IPS-18a (cell line): Measurements from ENCODE around the gene CAMTA2.
A peak's percentile ranks its signal among the peaks of the same experiment; 100 is the strongest.
"Not testable (repeated sequence)": the region's sequence is repeated elsewhere in the genome, so short reads cannot be mapped to it uniquely, and the experiment has no call there.

Experiments used
- H3K27ac ChIP-seq: one replicate; pipeline ENCODE4 v1.5.1; 2013; ENCODE audit warnings: low read length
- H3K27me3 ChIP-seq: one replicate; pipeline ENCODE4 v1.6.1; 2013; ENCODE audit warnings: mild to moderate bottlenecking, low read length; ENCODE audit not compliant: control insufficient read depth, insufficient read depth
- H3K36me3 ChIP-seq: one replicate; pipeline ENCODE4 v1.6.1; 2013; ENCODE audit warnings: low read depth, low read length; ENCODE audit not compliant: control insufficient read depth
- H3K4me1 ChIP-seq: one replicate; pipeline ENCODE4 v1.6.1; 2013; ENCODE audit warnings: low read depth, low read length; ENCODE audit not compliant: control insufficient read depth
- H3K4me3 ChIP-seq: one replicate; pipeline ENCODE4 v1.5.1; 2013; ENCODE audit warnings: low read length
- H3K9ac ChIP-seq: one replicate; pipeline ENCODE4 v1.6.1; 2013; ENCODE audit warnings: mild to moderate bottlenecking, low read length, moderate library complexity
- H3K9me3 ChIP-seq: one replicate; pipeline ENCODE4 v1.6.1; 2013; ENCODE audit warnings: low read depth, low read length; ENCODE audit not compliant: control insufficient read depth

CAMTA2 gene, protein sequence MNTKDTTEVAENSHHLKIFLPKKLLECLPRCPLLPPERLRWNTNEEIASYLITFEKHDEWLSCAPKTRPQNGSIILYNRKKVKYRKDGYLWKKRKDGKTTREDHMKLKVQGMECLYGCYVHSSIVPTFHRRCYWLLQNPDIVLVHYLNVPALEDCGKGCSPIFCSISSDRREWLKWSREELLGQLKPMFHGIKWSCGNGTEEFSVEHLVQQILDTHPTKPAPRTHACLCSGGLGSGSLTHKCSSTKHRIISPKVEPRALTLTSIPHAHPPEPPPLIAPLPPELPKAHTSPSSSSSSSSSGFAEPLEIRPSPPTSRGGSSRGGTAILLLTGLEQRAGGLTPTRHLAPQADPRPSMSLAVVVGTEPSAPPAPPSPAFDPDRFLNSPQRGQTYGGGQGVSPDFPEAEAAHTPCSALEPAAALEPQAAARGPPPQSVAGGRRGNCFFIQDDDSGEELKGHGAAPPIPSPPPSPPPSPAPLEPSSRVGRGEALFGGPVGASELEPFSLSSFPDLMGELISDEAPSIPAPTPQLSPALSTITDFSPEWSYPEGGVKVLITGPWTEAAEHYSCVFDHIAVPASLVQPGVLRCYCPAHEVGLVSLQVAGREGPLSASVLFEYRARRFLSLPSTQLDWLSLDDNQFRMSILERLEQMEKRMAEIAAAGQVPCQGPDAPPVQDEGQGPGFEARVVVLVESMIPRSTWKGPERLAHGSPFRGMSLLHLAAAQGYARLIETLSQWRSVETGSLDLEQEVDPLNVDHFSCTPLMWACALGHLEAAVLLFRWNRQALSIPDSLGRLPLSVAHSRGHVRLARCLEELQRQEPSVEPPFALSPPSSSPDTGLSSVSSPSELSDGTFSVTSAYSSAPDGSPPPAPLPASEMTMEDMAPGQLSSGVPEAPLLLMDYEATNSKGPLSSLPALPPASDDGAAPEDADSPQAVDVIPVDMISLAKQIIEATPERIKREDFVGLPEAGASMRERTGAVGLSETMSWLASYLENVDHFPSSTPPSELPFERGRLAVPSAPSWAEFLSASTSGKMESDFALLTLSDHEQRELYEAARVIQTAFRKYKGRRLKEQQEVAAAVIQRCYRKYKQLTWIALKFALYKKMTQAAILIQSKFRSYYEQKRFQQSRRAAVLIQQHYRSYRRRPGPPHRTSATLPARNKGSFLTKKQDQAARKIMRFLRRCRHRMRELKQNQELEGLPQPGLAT

GRCh38 chr17:4986951-4987766, at the start of gene CAMTA2:
Gene CAMTA2 (minus strand): TSS chr17:4987675. CDS start chr17:4986222, 1,453 bp downstream.
- H3K9ac ChIP-seq, result no peak within 1 kb of the TSS
- H3K9me3 ChIP-seq, result no peaks in the 10 kb centered on the region
- no peak within 1 kb of the TSS for H3K27ac ChIP-seq
- peaks cover 34% of the 10 kb centered on the region for H3K27me3 ChIP-seq
- H3K4me3 ChIP-seq, result peak within 1 kb of the TSS; percentile 64
- peaks cover 6% of the 10 kb centered on the region for H3K4me1 ChIP-seq
- no peaks in the 10 kb centered on the region for H3K36me3 ChIP-seq

DNA sequence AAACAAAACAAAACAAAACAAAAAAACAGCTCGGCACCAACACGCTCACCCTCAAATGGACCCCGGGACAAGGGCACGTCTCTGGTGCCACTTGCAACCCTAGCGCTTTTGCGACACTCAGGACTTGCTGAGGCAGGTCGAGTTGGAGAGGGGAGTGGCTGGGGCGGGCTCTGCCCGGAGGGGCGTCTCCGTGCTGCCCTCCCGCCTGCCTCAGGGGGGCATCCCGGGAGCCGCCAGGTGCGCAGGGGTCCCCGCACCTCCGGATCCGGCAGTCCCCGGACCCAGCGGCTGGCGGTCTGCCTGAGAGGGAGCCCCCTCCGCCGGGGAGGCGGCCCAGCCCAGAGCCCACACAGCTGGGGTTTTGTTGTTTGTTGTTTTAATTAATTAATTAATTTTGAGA, 47.8 kb upstream of the CAMTA2 start, which contains the start of gene SLC52A1:
SLC52A1 (minus strand) TSS at position 112 of the 400 bp plus-strand sequence. CDS start 820 bp downstream, outside the sequence.
- peak within 1 kb of the TSS; percentile 40 for H3K4me3 ChIP-seq
- H3K4me1 ChIP-seq, result no peaks in the 10 kb centered on the region
- H3K27ac ChIP-seq, result no peak within 1 kb of the TSS

GRCh38 chr17:5034651-5035050, 47.2 kb upstream of the CAMTA2 start:
- H3K9ac ChIP-seq, result no peak overlapping the region
- H3K4me1 ChIP-seq, result no peaks in the 10 kb centered on the region
- H3K4me3 ChIP-seq, result no peak overlapping the region
- peaks cover 20% of the 10 kb centered on the region for H3K27me3 ChIP-seq
- no peak overlapping the region for H3K27ac ChIP-seq
- H3K36me3 ChIP-seq, result no peaks in the 10 kb centered on the region
- H3K9me3 ChIP-seq, result no peaks in the 10 kb centered on the region

More for the DNA sequence above, 47.8 kb upstream of the CAMTA2 start, which contains the start of gene SLC52A1:
- H3K9ac ChIP-seq, result no peak within 1 kb of the TSS
- no peaks in the 10 kb centered on the region for H3K36me3 ChIP-seq
- H3K9me3 ChIP-seq, result no peaks in the 10 kb centered on the region
- H3K27me3 ChIP-seq, result peaks cover 20% of the 10 kb centered on the region

DNA sequence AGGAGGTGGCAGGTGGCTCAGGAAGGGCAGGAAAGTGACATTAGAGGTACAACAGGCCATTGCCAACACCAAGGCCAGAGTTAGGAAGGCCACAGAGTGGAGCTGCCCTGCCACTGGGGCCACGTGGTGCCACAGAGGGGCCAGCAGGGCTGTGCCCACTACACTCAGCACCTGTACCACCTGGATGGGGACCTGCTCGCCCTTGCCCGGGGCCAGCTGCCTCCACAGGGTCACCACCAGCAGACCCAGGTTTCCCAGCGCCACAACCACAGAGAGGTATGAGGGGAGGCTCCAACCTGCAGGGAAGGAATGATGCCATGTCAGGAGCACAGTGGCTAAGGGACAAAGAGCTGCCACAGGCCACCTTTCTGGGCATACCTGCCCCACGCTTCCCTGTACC, 46.6 kb upstream of the CAMTA2 start:
- Histone ChIP-seq H3K4me1 (no peaks in the 10 kb centered on the region), H3K4me3 (no peak overlapping the region), H3K9ac (no peak overlapping the region), H3K27me3 (peaks cover 20% of the 10 kb centered on the region), H3K27ac (no peak overlapping the region), H3K9me3 (no peaks in the 10 kb centered on the region), H3K36me3 (no peaks in the 10 kb centered on the region)

- Histone ChIP-seq H3K4me1 (no peaks in the 10 kb centered on the region), H3K9ac (no peak overlapping the region), H3K9me3 (no peaks in the 10 kb centered on the region), H3K4me3 (no peak overlapping the region), H3K27ac (no peak overlapping the region), H3K36me3 (no peaks in the 10 kb centered on the region), H3K27me3 (peaks cover 20% of the 10 kb centered on the region)
Measured at GRCh38 chr17:5033352-5034015, 46.0 kb upstream of the CAMTA2 start.

DNA sequence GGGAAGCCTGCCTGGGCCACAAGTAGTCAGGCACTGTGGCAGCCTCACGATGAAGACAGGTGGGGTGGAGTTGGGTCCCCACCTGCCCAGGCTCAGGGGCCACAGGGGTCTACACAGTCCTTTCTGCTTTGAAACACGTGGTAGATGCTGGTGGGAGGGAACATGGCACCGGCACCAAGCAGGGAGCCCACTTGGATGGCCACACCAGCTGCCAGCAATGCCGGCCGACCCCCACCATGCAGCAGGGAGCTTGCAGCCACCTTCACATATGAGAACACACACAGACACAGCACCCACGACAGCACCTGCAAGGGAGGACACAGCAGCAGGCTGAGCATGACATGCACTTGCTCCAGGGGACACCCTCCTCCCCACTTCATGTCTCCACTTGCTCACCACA, 45.4 kb upstream of the CAMTA2 start:
- Histone ChIP-seq H3K36me3 (no peaks in the 10 kb centered on the region), H3K4me1 (no peaks in the 10 kb centered on the region), H3K27me3 (peaks cover 20% of the 10 kb centered on the region), H3K27ac (no peak overlapping the region), H3K4me3 (no peak overlapping the region), H3K9me3 (no peaks in the 10 kb centered on the region), H3K9ac (no peak overlapping the region)

DNA sequence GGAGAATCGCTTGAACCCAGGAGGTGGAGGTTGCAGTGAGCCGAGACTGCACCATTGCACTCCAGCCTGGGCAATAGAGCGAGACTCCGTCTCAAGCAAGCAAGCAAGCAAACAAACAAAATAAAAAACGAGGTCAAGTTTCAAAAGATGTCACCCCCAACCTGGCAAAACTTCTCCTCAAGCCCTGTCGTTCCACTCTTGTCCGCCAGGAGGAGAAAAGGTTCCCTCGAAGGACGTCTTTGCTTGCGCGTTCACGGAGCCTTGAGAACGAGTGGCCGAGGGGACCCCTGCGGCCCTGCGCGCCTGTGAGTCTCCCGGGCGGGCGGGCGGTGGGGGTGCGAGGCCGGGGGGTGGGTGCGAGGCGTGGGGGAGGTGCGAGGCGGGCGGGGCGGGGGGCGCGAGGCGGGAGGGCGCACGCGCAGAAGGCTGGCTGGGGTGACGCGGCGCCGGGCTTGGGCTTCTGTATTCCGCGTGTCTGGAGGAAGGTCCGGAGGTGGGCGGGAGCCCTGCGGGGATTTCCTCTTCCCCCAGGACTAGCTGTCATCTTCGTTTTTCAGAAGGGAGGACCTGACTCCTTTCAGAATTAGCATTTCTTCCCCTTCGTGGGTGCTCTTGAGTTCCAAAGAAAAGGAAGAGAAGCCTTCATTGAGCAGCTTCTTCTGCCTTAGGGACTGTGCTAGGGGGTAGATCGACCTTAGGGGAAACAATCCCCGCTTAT, 44.0 kb upstream of the CAMTA2 start:
- Histone ChIP-seq H3K9ac (no peak overlapping the region), H3K27me3 (peaks cover 20% of the 10 kb centered on the region), H3K27ac (no peak overlapping the region), H3K4me3 (peak overlapping the region; percentile 50), H3K4me1 (no peaks in the 10 kb centered on the region), H3K9me3 (no peaks in the 10 kb centered on the region), H3K36me3 (no peaks in the 10 kb centered on the region)

- peaks cover 18% of the 10 kb centered on the region for H3K27me3 ChIP-seq
- H3K9ac ChIP-seq, H3K4me1 ChIP-seq, H3K9me3 ChIP-seq, H3K27ac ChIP-seq, H3K4me3 ChIP-seq, H3K36me3 ChIP-seq: not testable (repeated sequence)
Measured at GRCh38 chr17:5030168-5030567, 42.7 kb upstream of the CAMTA2 start.

DNA sequence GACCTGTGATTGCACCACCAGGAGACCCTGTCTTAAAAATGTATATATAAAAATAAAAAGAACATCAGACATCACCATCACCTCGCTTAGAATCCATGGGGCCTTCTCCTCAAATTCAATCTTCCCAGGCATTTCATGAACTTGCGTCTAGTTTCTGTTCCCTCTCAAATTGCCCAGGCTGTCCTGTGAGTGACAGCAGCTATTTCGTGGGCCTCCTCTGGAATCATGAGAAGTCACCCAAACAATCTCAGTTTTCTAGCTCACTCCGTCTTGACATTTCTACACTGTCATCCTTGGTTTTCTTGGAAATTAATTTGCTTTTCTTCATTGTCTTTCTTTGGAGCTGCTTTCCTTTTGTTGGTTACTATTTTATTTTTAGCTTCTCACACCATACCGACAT, 40.4 kb upstream of the CAMTA2 start:
- Histone ChIP-seq H3K4me1 (no peaks in the 10 kb centered on the region), H3K9me3 (no peaks in the 10 kb centered on the region), H3K4me3 (no peak overlapping the region), H3K27me3 (peaks cover 7% of the 10 kb centered on the region), H3K36me3 (no peaks in the 10 kb centered on the region), H3K27ac (no peak overlapping the region), H3K9ac (no peak overlapping the region)

DNA sequence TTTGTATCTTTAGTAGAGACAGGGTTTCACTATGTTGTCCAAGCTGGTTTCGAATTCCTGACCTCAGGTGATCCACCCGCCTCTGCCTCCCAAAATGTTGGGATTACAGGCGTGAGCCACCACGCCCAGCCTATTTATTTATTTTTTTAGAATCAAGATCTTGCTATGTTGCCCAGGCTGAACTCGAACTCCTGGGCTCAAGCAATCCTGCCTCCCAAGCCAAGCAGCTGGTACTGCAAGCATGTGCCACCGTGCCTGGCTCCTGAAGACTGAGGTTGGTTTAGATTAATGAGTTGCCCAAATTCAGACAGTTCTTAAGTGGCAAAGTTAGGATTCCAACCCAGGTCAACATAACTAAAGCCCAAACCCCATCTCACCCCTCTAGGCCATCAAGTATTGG, 39.8 kb upstream of the CAMTA2 start:
- Histone ChIP-seq H3K27me3 (peaks cover 7% of the 10 kb centered on the region), H3K9me3 (no peaks in the 10 kb centered on the region), H3K4me3 (no peak overlapping the region), H3K4me1 (no peaks in the 10 kb centered on the region), H3K36me3 (peaks cover 5% of the 10 kb centered on the region), H3K27ac (no peak overlapping the region), H3K9ac (no peak overlapping the region)
